ENCODE measurements around the gene YY1AP1.
"Not testable (repeated sequence)": the region's sequence is repeated elsewhere in the genome, so short reads cannot be mapped to it uniquely, and the experiment has no call there.

The YY1AP1 gene

DNA sequence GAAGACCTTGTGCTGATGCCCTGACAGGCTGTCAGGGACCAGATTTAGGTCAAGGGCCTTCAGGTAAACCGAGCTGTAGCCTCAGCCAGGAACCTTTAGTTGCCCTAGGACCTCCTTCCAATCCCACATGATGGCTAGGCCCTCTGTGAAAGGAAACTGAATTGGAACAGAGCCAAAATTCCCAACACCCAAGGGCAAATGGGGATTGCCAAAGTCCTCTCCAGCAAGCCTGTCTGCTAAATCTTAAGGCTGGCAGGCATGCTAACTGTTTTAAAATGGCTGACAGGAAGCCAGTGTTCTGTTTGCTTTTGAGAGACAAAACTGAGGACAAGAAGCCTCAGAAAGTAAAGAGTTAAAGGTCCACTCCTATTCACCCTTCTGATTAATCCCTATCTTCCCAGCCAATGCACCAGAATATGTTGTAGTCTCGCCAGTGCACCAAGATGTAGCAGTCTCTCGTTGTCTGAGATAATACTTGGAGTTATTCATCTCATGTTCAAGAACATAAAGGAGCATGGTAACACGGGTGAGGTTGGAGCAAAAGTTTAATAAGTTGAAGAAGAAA lies 43.5 kb downstream of the YY1AP1 start:
- H3K36me3 ChIP-seq = no peaks in the 10 kb centered on the region
- TF ChIP-seq, protein P1, sequence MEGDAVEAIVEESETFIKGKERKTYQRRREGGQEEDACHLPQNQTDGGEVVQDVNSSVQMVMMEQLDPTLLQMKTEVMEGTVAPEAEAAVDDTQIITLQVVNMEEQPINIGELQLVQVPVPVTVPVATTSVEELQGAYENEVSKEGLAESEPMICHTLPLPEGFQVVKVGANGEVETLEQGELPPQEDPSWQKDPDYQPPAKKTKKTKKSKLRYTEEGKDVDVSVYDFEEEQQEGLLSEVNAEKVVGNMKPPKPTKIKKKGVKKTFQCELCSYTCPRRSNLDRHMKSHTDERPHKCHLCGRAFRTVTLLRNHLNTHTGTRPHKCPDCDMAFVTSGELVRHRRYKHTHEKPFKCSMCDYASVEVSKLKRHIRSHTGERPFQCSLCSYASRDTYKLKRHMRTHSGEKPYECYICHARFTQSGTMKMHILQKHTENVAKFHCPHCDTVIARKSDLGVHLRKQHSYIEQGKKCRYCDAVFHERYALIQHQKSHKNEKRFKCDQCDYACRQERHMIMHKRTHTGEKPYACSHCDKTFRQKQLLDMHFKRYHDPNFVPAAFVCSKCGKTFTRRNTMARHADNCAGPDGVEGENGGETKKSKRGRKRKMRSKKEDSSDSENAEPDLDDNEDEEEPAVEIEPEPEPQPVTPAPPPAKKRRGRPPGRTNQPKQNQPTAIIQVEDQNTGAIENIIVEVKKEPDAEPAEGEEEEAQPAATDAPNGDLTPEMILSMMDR (IDR thresholded peaks at IDR 0.05) = no peak
- H3K4me1 ChIP-seq (ENCODE audit: control insufficient read depth in 1 of 2, insufficient read depth in 1 of 2, low read depth in 1 of 2, low read length in 1 of 2) = peaks cover 21 to 25% of the 10 kb centered on the region in 2 experiments
- H3K4me3 ChIP-seq (ENCODE audit: low read depth in 1 of 2, low read length in 1 of 2) = no peak overlapping the region
- H3K27ac ChIP-seq = no peak overlapping the region
- H3K27me3 ChIP-seq = no peaks in the 10 kb centered on the region
- peaks cover 10% of the 10 kb centered on the region for H3K9me3 ChIP-seq

DNA sequence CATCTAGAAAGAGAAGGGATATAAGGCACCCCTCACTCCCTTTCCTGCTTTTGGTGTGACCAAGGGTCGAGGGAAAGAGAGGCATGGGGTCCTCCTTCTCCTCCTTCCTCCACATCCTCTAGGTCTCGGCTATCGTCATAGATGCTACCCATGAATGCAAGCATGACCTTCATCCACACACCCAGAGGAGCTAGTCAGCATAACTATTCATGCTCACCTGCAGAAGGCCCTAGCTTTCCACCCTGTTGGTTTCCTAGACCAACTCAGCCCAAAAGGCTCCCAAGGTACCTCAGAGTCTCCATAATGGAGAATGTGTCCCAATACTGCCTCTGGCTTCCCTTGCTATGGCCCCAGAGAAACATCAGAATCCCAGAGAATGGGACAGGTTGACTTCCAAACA lies 45.3 kb downstream of the YY1AP1 start:
- Histone ChIP-seq H3K27me3 (no peaks in the 10 kb centered on the region), H3K4me1 (ENCODE audit: control insufficient read depth in 1 of 2, insufficient read depth in 1 of 2, low read depth in 1 of 2, low read length in 1 of 2) (peaks cover 2 to 6% of the 10 kb centered on the region in 2 experiments), H3K4me3 (ENCODE audit: low read depth in 1 of 2, low read length in 1 of 2) (no peak overlapping the region), H3K36me3 (no peaks in the 10 kb centered on the region), H3K9me3 (peaks cover 10% of the 10 kb centered on the region), H3K27ac (no peak overlapping the region)
- TF ChIP-seq, protein P1 (IDR thresholded peaks at IDR 0.05) = no peak

DNA sequence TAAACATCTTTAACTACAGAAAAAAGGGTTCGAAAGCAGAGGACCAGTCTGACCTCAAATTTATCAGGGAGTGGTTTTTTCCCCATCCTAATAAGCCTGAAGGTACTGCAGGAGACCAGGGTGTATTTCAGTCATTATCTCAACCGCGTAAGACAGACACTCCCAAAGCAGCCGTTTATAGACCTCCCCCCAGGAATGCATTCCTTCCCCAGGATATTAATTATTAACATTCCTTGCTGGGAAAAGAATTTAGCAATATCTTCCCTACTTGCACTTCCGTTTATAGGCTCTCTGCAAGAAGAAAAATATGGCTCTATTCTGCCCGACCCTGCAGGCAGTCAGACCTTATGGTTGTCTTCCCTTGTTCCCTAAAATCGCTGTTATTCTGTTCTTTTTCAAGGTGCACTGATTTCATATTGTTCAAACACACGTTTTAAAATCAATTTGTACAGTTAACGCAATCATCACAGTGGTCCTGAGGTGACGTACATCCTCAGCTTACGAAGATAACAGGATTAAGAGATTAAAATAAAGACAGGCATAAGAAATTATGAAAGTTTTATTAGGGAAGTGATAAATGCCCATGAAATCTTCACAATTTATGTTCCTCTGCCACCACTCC lies 45.9 kb downstream of the YY1AP1 start:
- H3K27ac ChIP-seq; H3K4me1 ChIP-seq (ENCODE audit: control insufficient read depth in 1 of 2, insufficient read depth in 1 of 2, low read depth in 1 of 2, low read length in 1 of 2); H3K36me3 ChIP-seq; H3K4me3 ChIP-seq (ENCODE audit: low read depth in 1 of 2, low read length in 1 of 2); H3K27me3 ChIP-seq: not testable (repeated sequence)
- H3K9me3 ChIP-seq = peaks cover 10% of the 10 kb centered on the region

DNA sequence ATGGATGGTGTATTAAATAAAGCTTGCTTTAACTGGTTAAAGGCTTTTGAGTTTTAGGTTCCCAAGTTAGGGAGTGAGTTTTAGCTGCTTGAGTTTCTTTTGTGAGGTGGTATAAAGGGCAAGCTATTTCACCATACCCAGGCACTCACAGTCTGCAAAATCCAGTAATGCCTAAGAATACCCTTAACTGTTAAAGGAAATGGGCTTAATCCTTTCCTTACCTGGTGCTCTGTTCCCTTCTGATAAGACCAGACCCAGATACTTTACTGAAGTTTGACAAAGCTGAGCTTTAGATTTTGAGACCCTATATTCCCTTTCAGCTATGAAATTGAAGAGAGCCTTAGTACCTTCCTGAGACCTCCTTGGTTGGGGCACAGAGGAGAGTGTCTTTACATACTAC lies 48.2 kb downstream of the YY1AP1 start:
- TF ChIP-seq, protein P1 (IDR thresholded peaks at IDR 0.05) = no peak
- H3K27ac ChIP-seq = no peak overlapping the region
- peaks cover 15 to 19% of the 10 kb centered on the region in 2 experiments for H3K4me1 ChIP-seq (ENCODE audit: control insufficient read depth in 1 of 2, insufficient read depth in 1 of 2, low read depth in 1 of 2, low read length in 1 of 2)
- H3K27me3 ChIP-seq = no peaks in the 10 kb centered on the region
- H3K9me3 ChIP-seq = peaks cover 10% of the 10 kb centered on the region
- no peak overlapping the region for H3K4me3 ChIP-seq (ENCODE audit: low read depth in 1 of 2, low read length in 1 of 2)
- H3K36me3 ChIP-seq = no peaks in the 10 kb centered on the region

DNA sequence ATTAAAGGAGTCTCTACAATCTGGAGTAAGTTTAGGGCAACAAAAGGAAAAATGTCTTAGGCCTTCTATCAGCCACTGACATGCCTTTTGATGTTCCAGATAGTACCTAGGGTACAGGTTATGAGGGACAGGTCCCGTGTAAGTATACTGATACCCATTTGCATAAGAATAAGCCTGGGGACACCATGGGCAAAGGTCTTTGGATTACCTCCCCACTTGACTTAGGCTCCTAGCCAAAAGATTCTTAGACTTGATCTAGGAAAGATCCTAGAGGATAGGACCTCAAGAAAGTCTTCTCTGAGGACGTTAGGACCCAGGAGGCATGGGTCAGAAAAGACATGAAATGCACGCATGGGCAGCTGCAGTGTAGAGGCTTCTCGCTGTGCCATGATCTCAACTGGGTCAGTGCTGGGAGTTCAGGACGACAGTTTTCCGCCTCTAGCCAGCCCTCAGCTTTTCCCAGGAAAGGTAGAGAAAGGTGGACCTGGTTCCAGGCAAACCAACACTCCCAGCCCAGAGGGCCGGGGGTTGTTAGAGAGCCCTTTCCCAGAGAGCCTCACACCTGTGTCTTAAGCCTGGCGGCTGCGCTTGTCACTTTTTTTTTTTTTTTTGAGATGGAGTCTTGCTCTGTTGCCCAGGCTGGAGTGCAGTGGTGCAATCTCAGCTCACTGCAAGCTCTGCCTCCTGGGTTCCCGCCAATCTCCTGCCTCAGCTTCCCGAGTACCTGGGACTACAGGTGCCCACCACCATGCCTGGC lies 52.0 kb downstream of the YY1AP1 start:
- H3K4me1 ChIP-seq (ENCODE audit: control insufficient read depth in 1 of 2, insufficient read depth in 1 of 2, low read depth in 1 of 2, low read length in 1 of 2) = peaks cover 15 to 19% of the 10 kb centered on the region in 2 experiments
- H3K27ac ChIP-seq = peak overlapping the region; percentile 81
- TF ChIP-seq, protein P1 (IDR thresholded peaks at IDR 0.05) = no peak
- H3K36me3 ChIP-seq = no peaks in the 10 kb centered on the region
- H3K9me3 ChIP-seq = peaks cover under 1% of the 10 kb centered on the region
- no peaks in the 10 kb centered on the region for H3K27me3 ChIP-seq
- H3K4me3 ChIP-seq (ENCODE audit: low read depth in 1 of 2, low read length in 1 of 2) = peak overlapping the region in 1 of 2 experiments; percentile 66

DNA sequence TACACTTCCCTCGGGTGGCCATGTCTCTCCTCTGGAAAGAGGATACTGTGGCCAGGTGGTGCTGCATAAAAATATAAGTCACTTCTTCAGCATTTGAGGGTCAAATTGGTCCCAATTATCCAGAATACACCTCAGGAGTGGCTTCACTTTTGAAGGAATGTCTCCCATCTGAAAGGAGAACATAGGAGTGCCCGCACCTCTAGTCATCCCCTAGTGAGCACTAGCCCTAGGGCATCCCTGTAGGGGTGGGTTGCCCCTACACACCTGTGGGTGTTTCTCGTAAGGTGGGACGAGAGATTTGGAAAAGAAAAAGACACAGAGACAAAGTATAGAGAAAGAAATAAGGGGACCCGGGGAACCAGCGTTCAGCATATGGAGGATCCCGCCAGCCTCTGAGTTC lies 62.1 kb downstream of the YY1AP1 start:
- not testable (repeated sequence) for H3K36me3 ChIP-seq; H3K9me3 ChIP-seq; H3K4me1 ChIP-seq (ENCODE audit: control insufficient read depth in 1 of 2, insufficient read depth in 1 of 2, low read depth in 1 of 2, low read length in 1 of 2); H3K4me3 ChIP-seq (ENCODE audit: low read depth in 1 of 2, low read length in 1 of 2); H3K27me3 ChIP-seq; H3K27ac ChIP-seq
